Kidney capillary endothelial cell (primary cell): Measurements from ENCODE around the gene CLDN20.

ENCODE experiments used
- DNase-seq: peaks from one replicate; pipeline ENCODE4 v3.0.0-alpha.2; 2018; ENCODE audit warnings: low spot score

CLDN20 gene

GRCh38 chr6:155269765-155270164 lies 6.0 kb downstream of the CLDN20 start:
- no peak for DNase-seq

- DNase-seq, result no peak
Measured at GRCh38 chr6:155270561-155271091, 6.8 kb downstream of the CLDN20 start.

- no peak for DNase-seq
Measured at GRCh38 chr6:155271145-155271544, 7.3 kb downstream of the CLDN20 start.

GRCh38 chr6:155272353-155273232 lies 8.8 kb downstream of the CLDN20 start:
- no peak for DNase-seq

GRCh38 chr6:155273431-155273830 lies 9.6 kb downstream of the CLDN20 start:
- peak; percentile 33 for DNase-seq

- DNase-seq, result no peak
Measured at GRCh38 chr6:155274106-155274505, 10.3 kb downstream of the CLDN20 start.

GRCh38 chr6:155274533-155274932 lies 10.7 kb downstream of the CLDN20 start:
- no peak for DNase-seq

- no peak for DNase-seq
Measured at GRCh38 chr6:155275808-155276480, 12.1 kb downstream of the CLDN20 start.

- no peak for DNase-seq
Measured at GRCh38 chr6:155276638-155277037, 12.8 kb downstream of the CLDN20 start.

- DNase-seq, result no peak
Measured at GRCh38 chr6:155278319-155279049, 14.7 kb downstream of the CLDN20 start.

- DNase-seq, result no peak
Measured at GRCh38 chr6:155284775-155285174, 21.0 kb downstream of the CLDN20 start.

GRCh38 chr6:155287762-155288161 lies 23.9 kb downstream of the CLDN20 start:
- no peak for DNase-seq

- no peak for DNase-seq
Measured at GRCh38 chr6:155290491-155290890, 26.7 kb downstream of the CLDN20 start.

- DNase-seq, result no peak
Measured at GRCh38 chr6:155291291-155291690, 27.5 kb downstream of the CLDN20 start.

- no peak for DNase-seq
Measured at GRCh38 chr6:155292711-155293110, 28.9 kb downstream of the CLDN20 start.

GRCh38 chr6:155297669-155298068 lies 33.9 kb downstream of the CLDN20 start:
- no peak for DNase-seq

GRCh38 chr6:155301867-155302266 lies 38.1 kb downstream of the CLDN20 start:
- DNase-seq, result no peak

GRCh38 chr6:155303361-155303870 lies 39.6 kb downstream of the CLDN20 start:
- DNase-seq, result no peak

GRCh38 chr6:155306958-155307357 lies 43.1 kb downstream of the CLDN20 start:
- DNase-seq, result no peak

GRCh38 chr6:155309150-155309549 lies 45.3 kb downstream of the CLDN20 start:
- DNase-seq, result no peak

- peak; percentile 80 for DNase-seq
Measured at GRCh38 chr6:155310596-155310995, 46.8 kb downstream of the CLDN20 start.

GRCh38 chr6:155311086-155311485 lies 47.3 kb downstream of the CLDN20 start:
- DNase-seq, result peak; percentile 34
